ENCODE results near the gene DCDC2C. TPM values are rescaled to one million over a fixed set of nuclear protein-coding genes. Genes with fewer than 3 reads are reported as not detected.

DCDC2C gene
- total RNA-seq, 1 experiment from 2014 or later: not detected

DNA sequence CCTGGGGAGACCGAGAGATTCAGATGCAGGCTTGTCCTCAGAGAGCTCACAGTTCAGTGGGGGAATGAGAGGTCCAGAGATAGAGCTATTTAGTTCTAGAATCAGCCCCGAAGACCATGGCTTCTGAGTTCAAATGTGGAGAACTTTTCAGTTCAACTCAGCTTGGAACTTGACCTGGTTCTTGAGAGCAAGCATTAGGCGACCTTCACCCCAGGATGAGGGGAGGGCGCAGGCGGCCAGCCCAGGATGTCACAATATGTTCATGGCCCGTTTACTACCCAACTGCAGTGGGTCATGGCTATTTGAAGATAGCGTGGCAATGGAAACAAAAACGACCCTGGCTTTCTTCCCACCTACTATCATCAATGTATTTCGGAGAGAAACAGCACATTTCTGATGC, 33.8 kb downstream of the DCDC2C start:
- Histone ChIP-seq H3K27ac (ENCODE audit: low read length) (no peak overlapping the region), H3K4me1 (ENCODE audit: control insufficient read depth, insufficient read depth, low read length) (no peaks in the 10 kb centered on the region), H3K27me3 (ENCODE audit: control insufficient read depth, insufficient read depth, low read length) (peaks cover 18% of the 10 kb centered on the region), H3K9me3 (ENCODE audit: control insufficient read depth, insufficient read depth, low read depth, low read length) (no peaks in the 10 kb centered on the region), H3K36me3 (ENCODE audit: control insufficient read depth, insufficient read depth, low read length) (no peaks in the 10 kb centered on the region; the same call in 1 of the 2 replicates), H3K4me3 (ENCODE audit: low read depth in 2 of 2, low read length in 2 of 2) (no peak overlapping the region)
- CTCF ChIA-PET: no interaction called here
- TF ChIP-seq, protein P1, sequence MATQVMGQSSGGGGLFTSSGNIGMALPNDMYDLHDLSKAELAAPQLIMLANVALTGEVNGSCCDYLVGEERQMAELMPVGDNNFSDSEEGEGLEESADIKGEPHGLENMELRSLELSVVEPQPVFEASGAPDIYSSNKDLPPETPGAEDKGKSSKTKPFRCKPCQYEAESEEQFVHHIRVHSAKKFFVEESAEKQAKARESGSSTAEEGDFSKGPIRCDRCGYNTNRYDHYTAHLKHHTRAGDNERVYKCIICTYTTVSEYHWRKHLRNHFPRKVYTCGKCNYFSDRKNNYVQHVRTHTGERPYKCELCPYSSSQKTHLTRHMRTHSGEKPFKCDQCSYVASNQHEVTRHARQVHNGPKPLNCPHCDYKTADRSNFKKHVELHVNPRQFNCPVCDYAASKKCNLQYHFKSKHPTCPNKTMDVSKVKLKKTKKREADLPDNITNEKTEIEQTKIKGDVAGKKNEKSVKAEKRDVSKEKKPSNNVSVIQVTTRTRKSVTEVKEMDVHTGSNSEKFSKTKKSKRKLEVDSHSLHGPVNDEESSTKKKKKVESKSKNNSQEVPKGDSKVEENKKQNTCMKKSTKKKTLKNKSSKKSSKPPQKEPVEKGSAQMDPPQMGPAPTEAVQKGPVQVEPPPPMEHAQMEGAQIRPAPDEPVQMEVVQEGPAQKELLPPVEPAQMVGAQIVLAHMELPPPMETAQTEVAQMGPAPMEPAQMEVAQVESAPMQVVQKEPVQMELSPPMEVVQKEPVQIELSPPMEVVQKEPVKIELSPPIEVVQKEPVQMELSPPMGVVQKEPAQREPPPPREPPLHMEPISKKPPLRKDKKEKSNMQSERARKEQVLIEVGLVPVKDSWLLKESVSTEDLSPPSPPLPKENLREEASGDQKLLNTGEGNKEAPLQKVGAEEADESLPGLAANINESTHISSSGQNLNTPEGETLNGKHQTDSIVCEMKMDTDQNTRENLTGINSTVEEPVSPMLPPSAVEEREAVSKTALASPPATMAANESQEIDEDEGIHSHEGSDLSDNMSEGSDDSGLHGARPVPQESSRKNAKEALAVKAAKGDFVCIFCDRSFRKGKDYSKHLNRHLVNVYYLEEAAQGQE (IDR thresholded peaks at IDR 0.05; ENCODE audit: insufficient read depth in 1 of 2, low read depth in 2 of 2, low read length in 1 of 2): no peak
- no peak for TF ChIP-seq TCF7L2 (IDR thresholded peaks at IDR 0.05; ENCODE audit: low read depth, low read length)
- TF ChIP-seq SIN3A (IDR thresholded peaks at IDR 0.05; ENCODE audit: borderline replicate concordance, insufficient read depth, low read depth, low read length): no peak
- no peak for TF ChIP-seq CTCF (IDR thresholded peaks at IDR 0.05)
- no peak for TF ChIP-seq POLR2AphosphoS5 (IDR thresholded peaks at IDR 0.05; ENCODE audit: low read depth, low read length)
- DNase-seq (ENCODE audit: low read depth, low spot score): no peak
- no peak for ATAC-seq
- no TSS peak for BruUV-seq (replicated peaks)
- intact Hi-C loops (cut with micrococcal nuclease; ENCODE audit: unreplicated experiment): loop anchor here (5.0 kb wide), 2 partner anchors 45 to 90 kb away; no protein-coding TSS in a partner anchor
- in situ Hi-C loops (cut with HindIII; ENCODE audit: low pct_unique_long_range_greater_than_20kb, low sequenced_read_pairs): no loop called here
- POLR2A ChIA-PET: no interaction called here

GRCh38 chr2:3738454-3738853, 35.1 kb downstream of the DCDC2C start:
- ChIA-PET CTCF (interaction anchor here (0.8 to 1.0 kb wide), 2 partner anchors 42 to 218 kb away, joined by 3 to 7 read pairs; no protein-coding TSS in a partner anchor), POLR2A (no interaction called here)
- Histone ChIP-seq H3K27me3 (ENCODE audit: control insufficient read depth, insufficient read depth, low read length) (peaks cover 16% of the 10 kb centered on the region), H3K4me1 (ENCODE audit: control insufficient read depth, insufficient read depth, low read length) (no peaks in the 10 kb centered on the region), H3K36me3 (ENCODE audit: control insufficient read depth, insufficient read depth, low read length) (no peaks in the 10 kb centered on the region; the same call in 1 of the 2 replicates), H3K9me3 (ENCODE audit: control insufficient read depth, insufficient read depth, low read depth, low read length) (no peaks in the 10 kb centered on the region), H3K27ac (ENCODE audit: low read length) (no peak overlapping the region), H3K4me3 (ENCODE audit: low read depth in 2 of 2, low read length in 2 of 2) (no peak overlapping the region)
- no peak for DNase-seq (ENCODE audit: low read depth, low spot score)
- ATAC-seq: peak; percentile 86
- no TSS peak for BruUV-seq (replicated peaks)
- in situ Hi-C loops (cut with HindIII; ENCODE audit: low pct_unique_long_range_greater_than_20kb, low sequenced_read_pairs): no loop called here
- intact Hi-C loops (cut with micrococcal nuclease; ENCODE audit: unreplicated experiment): loop anchor here (5.0 kb wide), 2 partner anchors 44 to 89 kb away; no protein-coding TSS in a partner anchor
- no peak for TF ChIP-seq POLR2AphosphoS5 (IDR thresholded peaks at IDR 0.05; ENCODE audit: low read depth, low read length)
- TF ChIP-seq, protein P1 (IDR thresholded peaks at IDR 0.05; ENCODE audit: insufficient read depth in 1 of 2, low read depth in 2 of 2, low read length in 1 of 2): no peak
- no peak for TF ChIP-seq SIN3A (IDR thresholded peaks at IDR 0.05; ENCODE audit: borderline replicate concordance, insufficient read depth, low read depth, low read length)
- TF ChIP-seq CTCF (IDR thresholded peaks at IDR 0.05): peak; percentile 61; the same call in 1 of the 2 replicates
- no peak for TF ChIP-seq TCF7L2 (IDR thresholded peaks at IDR 0.05; ENCODE audit: low read depth, low read length)

Measured in Panc1 (cell line).